ENCODE results near the gene SEC61A1.

SEC61A1 gene

DNA sequence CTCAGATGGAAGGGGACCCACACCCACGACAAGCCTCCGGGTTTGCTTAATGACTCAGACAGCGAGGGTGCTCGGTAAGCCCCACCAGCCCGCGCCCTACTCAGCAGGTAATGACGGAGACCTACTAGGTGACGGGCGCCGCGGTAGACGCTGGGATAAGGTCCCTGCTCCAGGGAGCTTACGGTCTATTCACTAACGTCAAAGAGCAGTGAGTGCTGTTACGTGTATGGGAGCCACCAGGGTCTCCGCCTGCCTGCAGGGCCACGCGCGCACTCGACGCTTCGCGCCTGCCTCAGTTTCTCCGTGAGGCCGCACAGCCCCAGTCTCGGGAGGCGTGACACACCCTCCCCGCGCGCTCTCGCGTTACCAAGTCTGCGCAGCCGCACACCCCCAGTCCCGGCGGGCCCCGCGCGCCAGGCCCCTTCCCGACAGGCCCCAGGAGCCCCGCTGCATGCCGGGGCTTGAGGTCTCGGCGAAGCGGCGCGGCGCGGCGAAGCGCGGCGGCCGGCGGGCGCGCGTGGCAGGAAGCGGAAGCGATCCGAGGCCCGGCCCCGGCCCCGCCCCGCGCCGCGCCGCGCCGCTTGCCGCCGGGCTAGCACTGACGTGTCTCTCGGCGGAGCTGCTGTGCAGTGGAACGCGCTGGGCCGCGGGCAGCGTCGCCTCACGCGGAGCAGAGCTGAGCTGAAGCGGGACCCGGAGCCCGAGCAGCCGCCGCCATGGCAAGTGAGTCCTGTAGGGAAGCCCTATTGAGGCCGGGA, at the start of gene SEC61A1:
Gene SEC61A1 (plus strand): TSS at position 601 of the 758 bp plus-strand sequence. CDS start 116 bp downstream, at position 717.
- DNase-seq, result peak; percentile 93

GRCh38 chr3:128004661-128005060, 47.6 kb upstream of the SEC61A1 start:
- DNase-seq, result no peak

- DNase-seq, result no peak
Measured at GRCh38 chr3:128006061-128007032, 45.9 kb upstream of the SEC61A1 start.

- no peak for DNase-seq
Measured at GRCh38 chr3:128007033-128007424, 45.2 kb upstream of the SEC61A1 start.

- DNase-seq, result no peak
Measured at GRCh38 chr3:128009952-128010846, 42.0 kb upstream of the SEC61A1 start.

DNA sequence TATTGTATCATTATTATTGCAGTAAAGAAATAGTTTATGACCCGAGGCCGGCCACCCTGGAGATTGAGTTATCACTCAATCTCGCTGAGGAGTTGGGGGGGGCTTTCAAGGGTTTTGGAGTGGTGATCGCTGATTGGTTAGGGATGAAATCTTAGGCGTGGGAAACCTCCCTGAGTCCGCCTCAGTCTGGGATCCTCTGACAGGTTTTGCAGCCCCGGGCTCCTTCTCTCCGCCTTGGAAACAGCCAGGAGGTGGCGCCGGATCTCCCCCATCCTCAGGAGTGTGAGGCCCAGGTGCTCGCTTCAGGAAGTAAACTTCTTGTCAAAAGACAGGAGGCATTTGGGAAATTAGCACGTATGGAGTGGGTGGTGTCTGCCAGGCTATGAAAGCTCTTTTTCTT, 41.1 kb upstream of the SEC61A1 start:
- no peak for DNase-seq

DNA sequence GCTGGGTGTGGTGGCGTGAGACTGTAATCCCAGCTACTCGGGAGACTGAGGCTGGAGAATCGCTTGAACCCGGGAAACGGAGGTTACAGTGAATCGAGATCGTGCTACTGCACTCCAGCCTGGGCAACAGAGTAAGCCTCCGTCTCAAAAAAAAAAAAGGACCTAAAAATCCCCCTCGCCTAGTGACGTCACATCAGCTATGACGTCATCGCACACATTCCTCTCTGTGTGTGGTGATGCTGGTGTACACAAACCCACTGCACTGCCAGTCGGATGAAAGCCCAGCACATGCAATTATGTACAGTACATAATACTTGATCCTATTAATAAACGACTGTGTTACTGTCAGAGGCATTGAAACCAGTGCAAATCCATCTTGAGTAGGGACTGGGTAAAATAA, 40.2 kb upstream of the SEC61A1 start:
- DNase-seq, result no peak

DNA sequence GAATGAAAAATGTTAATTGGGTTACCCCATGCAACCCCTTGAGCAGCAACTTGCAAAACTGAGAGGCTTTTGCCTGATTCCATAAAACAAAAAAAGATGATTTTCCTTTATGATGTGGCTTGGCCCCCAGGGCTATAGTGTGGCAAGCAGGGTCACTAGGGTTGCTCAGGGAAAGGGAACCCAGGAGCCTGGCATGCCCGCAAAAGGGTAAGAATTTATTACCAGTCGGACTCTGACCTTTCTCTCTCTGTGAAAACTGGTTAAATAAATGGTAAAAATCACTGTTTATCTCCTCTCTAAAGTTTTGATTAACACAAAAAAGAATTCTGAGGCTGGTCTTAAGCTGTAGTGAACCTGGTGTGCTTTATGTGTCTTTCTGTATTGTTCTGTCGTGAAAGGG, 37.7 kb upstream of the SEC61A1 start:
- no peak for DNase-seq

- DNase-seq, result no peak
Measured at GRCh38 chr3:128016502-128016901, 35.7 kb upstream of the SEC61A1 start.

- DNase-seq, result no peak
Measured at GRCh38 chr3:128021768-128022372, 30.4 kb upstream of the SEC61A1 start.

DNA sequence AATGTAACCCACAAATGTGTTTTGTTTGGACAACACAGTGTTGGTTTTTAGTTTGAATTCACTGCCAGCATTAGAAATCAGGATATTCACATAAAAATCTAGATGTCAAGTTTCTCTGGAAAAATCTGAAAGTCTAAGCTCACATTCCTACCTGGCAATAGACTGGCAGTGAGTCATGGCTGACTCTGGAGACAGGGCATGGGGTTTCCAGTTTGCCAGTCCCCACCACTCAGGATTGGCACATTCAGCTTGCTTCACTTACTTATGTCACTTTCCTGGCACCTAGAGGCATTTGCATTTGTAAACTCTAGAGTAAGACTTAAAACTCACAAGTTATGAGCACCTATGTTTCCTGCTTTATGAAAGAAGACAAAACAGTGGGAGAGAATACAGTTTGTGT, 19.1 kb upstream of the SEC61A1 start:
- no peak for DNase-seq

- no peak for DNase-seq
Measured at GRCh38 chr3:128036119-128036518, 16.1 kb upstream of the SEC61A1 start.

GRCh38 chr3:128040041-128040440, 12.2 kb upstream of the SEC61A1 start:
- DNase-seq, result no peak

- DNase-seq, result no peak
Measured at GRCh38 chr3:128040660-128041059, 11.6 kb upstream of the SEC61A1 start.

- no peak for DNase-seq
Measured at GRCh38 chr3:128041344-128041743, 10.9 kb upstream of the SEC61A1 start.

- no peak for DNase-seq
Measured at GRCh38 chr3:128050597-128050996, 1.6 kb upstream of the SEC61A1 start.

DNA sequence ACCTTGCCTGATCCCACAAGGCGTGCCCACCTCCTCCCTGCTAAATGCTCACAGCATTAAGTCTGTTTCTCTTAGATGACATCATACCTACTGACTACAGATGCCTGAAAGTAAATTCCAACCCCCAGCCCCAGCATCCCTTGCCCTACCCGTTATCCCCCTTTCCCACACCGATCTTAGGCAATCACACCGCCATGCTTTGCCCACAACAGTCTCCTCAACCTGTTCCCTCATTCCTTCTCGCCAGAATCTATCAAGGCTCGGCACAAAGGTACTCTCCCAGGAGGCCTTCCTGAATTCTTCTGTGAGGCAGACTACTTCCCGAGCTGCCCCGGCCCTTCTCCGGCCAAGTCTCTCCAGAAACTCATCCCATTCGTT, 789 bp upstream of the SEC61A1 start:
- no peak for DNase-seq

GRCh38 chr3:128052595-128053351, 536 bp downstream of the SEC61A1 start:
- DNase-seq, result no peak

- DNase-seq, result no peak
Measured at GRCh38 chr3:128053614-128054013, 1.4 kb downstream of the SEC61A1 start.

DNA sequence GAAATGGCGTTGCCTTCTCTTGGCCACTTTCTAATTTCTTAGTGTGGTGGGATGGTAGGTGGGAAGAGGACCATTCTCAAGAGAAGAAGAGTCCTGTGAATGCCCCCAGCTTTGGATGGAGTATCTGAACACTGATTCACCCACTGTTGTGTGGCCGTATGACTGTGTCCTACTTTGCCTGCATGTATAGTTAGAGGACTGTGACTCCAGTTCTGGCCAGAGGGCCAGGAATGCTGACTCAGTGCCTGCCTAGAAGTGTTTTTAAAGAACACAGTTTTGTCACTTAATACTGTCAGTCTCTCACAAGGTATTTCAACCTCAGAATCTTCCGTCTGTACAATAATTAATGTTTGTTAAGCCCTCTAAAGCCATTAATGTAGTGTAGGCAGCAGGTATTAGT, 2.1 kb downstream of the SEC61A1 start:
- DNase-seq, result no peak

DNA sequence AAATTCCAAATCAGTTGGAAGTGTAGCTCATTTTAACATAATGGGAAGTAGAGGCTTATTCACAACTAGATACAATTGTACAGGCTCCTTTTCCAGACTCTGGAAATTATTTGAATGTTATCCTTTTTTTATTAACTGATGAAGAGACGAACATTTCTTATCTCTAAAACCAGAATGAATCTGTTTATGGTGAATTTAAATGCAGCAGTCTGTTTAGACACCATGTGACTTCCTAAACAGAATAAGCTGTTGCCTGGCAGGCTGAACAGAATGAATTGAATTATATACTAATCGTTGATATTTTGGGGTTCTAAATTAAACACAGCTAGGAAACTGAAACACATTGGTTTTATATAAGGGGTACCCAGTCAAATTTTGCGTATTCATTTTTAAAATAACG, 4.0 kb downstream of the SEC61A1 start:
- no peak for DNase-seq

Data from activated gamma-delta T cell treated with Interleukin-2 at 50 U/mL for 16 hours (primary cell).